Mesenchymal stem cell (in vitro differentiated cells and primary cell): ENCODE results near the gene SPATA13.

Experiments used
- DNase-seq: peaks from one replicate; pipeline ENCODE4 v3.0.0-alpha.2; 2013
- H2AFZ ChIP-seq: one replicate; pipeline ENCODE4 v1.6.1; 2013; ENCODE audit warnings: low read depth, mild to moderate bottlenecking, control low read depth, inconsistent platforms, low read length, moderate library complexity
- H2AK5ac ChIP-seq: 2 replicates; pipeline ENCODE4 v1.6.1; 2013; ENCODE audit warnings: low read length, moderate library complexity, mild to moderate bottlenecking, inconsistent platforms; ENCODE audit not compliant: severe bottlenecking
- H2BK120ac ChIP-seq: one replicate; pipeline ENCODE4 v1.6.1; 2013; ENCODE audit warnings: low read depth, mild to moderate bottlenecking, inconsistent platforms, low read length, moderate library complexity
- H2BK12ac ChIP-seq, 2 experiments: one replicate each; pipeline ENCODE4 v1.6.1; 2013; ENCODE audit warnings: inconsistent platforms in 2 of 2, low read length in 2 of 2, mild to moderate bottlenecking in 2 of 2, moderate library complexity in 2 of 2, control low read depth in 1 of 2
- H2BK15ac ChIP-seq: one replicate; pipeline ENCODE4 v1.6.1; 2013; ENCODE audit warnings: mild to moderate bottlenecking, low read depth, inconsistent platforms; ENCODE audit not compliant: poor library complexity, severe bottlenecking
- H2BK5ac ChIP-seq: 2 replicates; pipeline ENCODE4 v1.6.1; 2013; ENCODE audit warnings: low read depth, mild to moderate bottlenecking, low read length, control low read depth, inconsistent platforms; ENCODE audit not compliant: poor library complexity, severe bottlenecking
- H3K14ac ChIP-seq, 2 experiments: one replicate each; pipeline ENCODE4 v1.6.1; 2013; ENCODE audit warnings: inconsistent platforms in 2 of 2, low read length in 2 of 2, control low read depth in 1 of 2, mild to moderate bottlenecking in 1 of 2, moderate library complexity in 1 of 2
- H3K18ac ChIP-seq, 2 experiments: one replicate each; pipeline ENCODE4 v1.6.1; 2013; ENCODE audit warnings: inconsistent platforms in 2 of 2, low read length in 2 of 2, control low read depth in 1 of 2, low read depth in 1 of 2, mild to moderate bottlenecking in 1 of 2
- H3K23ac ChIP-seq, 2 experiments: one replicate each; pipeline ENCODE4 v1.6.1; 2013; ENCODE audit warnings: inconsistent platforms in 2 of 2, low read length in 2 of 2, mild to moderate bottlenecking in 2 of 2, moderate library complexity in 2 of 2, control low read depth in 1 of 2
- H3K27ac ChIP-seq: 2 replicates; pipeline ENCODE4 v1.5.1; 2013; ENCODE audit warnings: mild to moderate bottlenecking, moderate library complexity, low read length, control low read depth, inconsistent platforms; ENCODE audit not compliant: poor library complexity, severe bottlenecking
- H3K27me3 ChIP-seq, 2 experiments: 2 replicates each; pipeline versions ENCODE4 v1.6.1 to v1.7.0; 2013; ENCODE audit warnings: low read length in 2 of 2, mild to moderate bottlenecking in 2 of 2, moderate library complexity in 2 of 2, control low read depth in 1 of 2, inconsistent platforms in 1 of 2; ENCODE audit not compliant: control insufficient read depth in 1 of 2, insufficient read depth in 1 of 2
- H3K36me3 ChIP-seq, 2 experiments: 2 replicates each; pipeline versions ENCODE4 v1.6.1 to v1.7.0; 2013; ENCODE audit warnings: low read length in 2 of 2, control low read depth in 1 of 2, inconsistent platforms in 1 of 2, low read depth in 1 of 2, mild to moderate bottlenecking in 1 of 2; ENCODE audit not compliant: insufficient read depth in 2 of 2, control insufficient read depth in 1 of 2
- H3K4ac ChIP-seq, 2 experiments: one replicate each; pipeline ENCODE4 v1.6.1; 2013; ENCODE audit warnings: inconsistent platforms in 2 of 2, low read length in 2 of 2, mild to moderate bottlenecking in 2 of 2, moderate library complexity in 2 of 2, control low read depth in 1 of 2, low read depth in 1 of 2
- H3K4me1 ChIP-seq: 2 replicates; pipeline ENCODE4 v1.6.1; 2013; ENCODE audit warnings: low read depth, low read length, control low read depth; ENCODE audit not compliant: control insufficient read depth, insufficient read depth
- H3K4me2 ChIP-seq: 2 replicates; pipeline ENCODE4 v1.6.1; 2013; ENCODE audit warnings: low read length, mild to moderate bottlenecking, inconsistent platforms; ENCODE audit not compliant: poor library complexity, severe bottlenecking
- H3K4me3 ChIP-seq, 2 experiments: 2 replicates each; pipeline versions ENCODE4 v1.5.1 to v1.7.0; 2013; ENCODE audit warnings: low read length in 2 of 2, mild to moderate bottlenecking in 2 of 2, control low read depth in 1 of 2, low read depth in 1 of 2; ENCODE audit not compliant: insufficient read depth in 1 of 2
- H3K79me1 ChIP-seq: replicated peaks from 2 replicates; pipeline ENCODE4 v1.6.1; 2013; ENCODE audit warnings: mild to moderate bottlenecking, control low read depth, low read length, inconsistent platforms; ENCODE audit not compliant: poor library complexity, severe bottlenecking
- H3K9ac ChIP-seq: 2 replicates; pipeline ENCODE4 v1.7.0; 2013; ENCODE audit warnings: mild to moderate bottlenecking, low read length, moderate library complexity
- H3K9me3 ChIP-seq: 2 replicates; pipeline ENCODE4 v1.7.0; 2013; ENCODE audit warnings: mild to moderate bottlenecking, low read length; ENCODE audit not compliant: control insufficient read depth
- H4K8ac ChIP-seq: one replicate; pipeline ENCODE4 v1.6.1; 2013; ENCODE audit warnings: inconsistent platforms, mild to moderate bottlenecking, low read length, moderate library complexity
- H4K91ac ChIP-seq: one replicate; pipeline ENCODE4 v1.6.1; 2013; ENCODE audit warnings: mild to moderate bottlenecking, low read length, inconsistent platforms
- WGBS: methylation state at CpG from one replicate; pipeline ENCODE4 v1.1.7; 2013; ENCODE audit warnings: mixed read lengths; 5-methylcytosine and 5-hydroxymethylcytosine counted together

The SPATA13 gene

GRCh38 chr13:24161980-24162525, 1.5 kb downstream of the SPATA13 start:
- H3K4me1 ChIP-seq = peaks cover 21% of the 10 kb centered on the region
- peak overlapping the region; percentile 16 for H2AK5ac ChIP-seq
- H3K9ac ChIP-seq = no peak overlapping the region
- H2BK12ac ChIP-seq = peak overlapping the region in 1 of 2 experiments; percentile 33
- peak overlapping the region; percentile 21 to 92 for H3K4me3 ChIP-seq
- no peak overlapping the region for H4K91ac ChIP-seq
- no peaks in the 10 kb centered on the region for H3K27me3 ChIP-seq
- H2BK120ac ChIP-seq = no peak overlapping the region
- no peak overlapping the region for H3K27ac ChIP-seq
- H3K23ac ChIP-seq = peak overlapping the region in 1 of 2 experiments; percentile 94
- H3K79me1 ChIP-seq = peaks cover 19% of the 10 kb centered on the region
- H3K4me2 ChIP-seq = peak overlapping the region; percentile 99
- H2BK15ac ChIP-seq = no peak overlapping the region
- no peak overlapping the region for H4K8ac ChIP-seq
- peak overlapping the region; percentile 11 to 30 for H3K4ac ChIP-seq
- peaks cover 1 to 4% of the 10 kb centered on the region in 2 experiments for H3K36me3 ChIP-seq
- H2AFZ ChIP-seq = no peak overlapping the region
- no peak overlapping the region for H3K14ac ChIP-seq
- H3K18ac ChIP-seq = peak overlapping the region in 1 of 2 experiments; percentile 9
- 75% methylated on average over 12 of the region's 12 CpGs for WGBS
- no peak for DNase-seq
- no peaks in the 10 kb centered on the region for H3K9me3 ChIP-seq
- no peak overlapping the region for H2BK5ac ChIP-seq

GRCh38 chr13:24162604-24163003, 2.1 kb downstream of the SPATA13 start:
- H3K14ac ChIP-seq = no peak overlapping the region
- H3K4me3 ChIP-seq = no peak overlapping the region
- no peaks in the 10 kb centered on the region for H3K27me3 ChIP-seq
- 91% methylated on average over 3 of the region's 3 CpGs for WGBS
- H3K4ac ChIP-seq = no peak overlapping the region
- H2BK5ac ChIP-seq = no peak overlapping the region
- H2AK5ac ChIP-seq = no peak overlapping the region
- H3K4me2 ChIP-seq = no peak overlapping the region
- no peak overlapping the region for H3K18ac ChIP-seq
- peaks cover 21% of the 10 kb centered on the region for H3K4me1 ChIP-seq
- H2BK120ac ChIP-seq = no peak overlapping the region
- no peak overlapping the region for H3K9ac ChIP-seq
- no peak overlapping the region for H2BK12ac ChIP-seq
- no peaks in the 10 kb centered on the region for H3K9me3 ChIP-seq
- H3K36me3 ChIP-seq = peaks cover 4% of the 10 kb centered on the region in 2 experiments
- H2AFZ ChIP-seq = no peak overlapping the region
- H3K79me1 ChIP-seq = peaks cover 20% of the 10 kb centered on the region
- no peak overlapping the region for H4K8ac ChIP-seq
- H2BK15ac ChIP-seq = no peak overlapping the region
- no peak overlapping the region for H4K91ac ChIP-seq
- H3K27ac ChIP-seq = no peak overlapping the region
- no peak for DNase-seq
- H3K23ac ChIP-seq = no peak overlapping the region

GRCh38 chr13:24165746-24166145, 5.2 kb downstream of the SPATA13 start:
- WGBS = 50% methylated on average over 4 of the region's 4 CpGs
- H3K4me2 ChIP-seq = no peak overlapping the region
- no peaks in the 10 kb centered on the region for H3K9me3 ChIP-seq
- H3K27me3 ChIP-seq = no peaks in the 10 kb centered on the region
- peak; percentile 69 for DNase-seq
- H2BK5ac ChIP-seq = no peak overlapping the region
- H3K36me3 ChIP-seq = peaks cover 4% of the 10 kb centered on the region in 2 experiments
- no peak overlapping the region for H3K18ac ChIP-seq
- H2BK120ac ChIP-seq = no peak overlapping the region
- peaks cover 24% of the 10 kb centered on the region for H3K79me1 ChIP-seq
- H2AK5ac ChIP-seq = no peak overlapping the region
- no peak overlapping the region for H2AFZ ChIP-seq
- peaks cover 17% of the 10 kb centered on the region for H3K4me1 ChIP-seq
- H3K23ac ChIP-seq = no peak overlapping the region
- no peak overlapping the region for H4K91ac ChIP-seq
- H2BK15ac ChIP-seq = no peak overlapping the region
- peak overlapping the region in 1 of 2 experiments; percentile 25 for H2BK12ac ChIP-seq
- no peak overlapping the region for H3K4me3 ChIP-seq
- no peak overlapping the region for H3K27ac ChIP-seq
- no peak overlapping the region for H4K8ac ChIP-seq
- H3K4ac ChIP-seq = no peak overlapping the region
- H3K14ac ChIP-seq = no peak overlapping the region
- H3K9ac ChIP-seq = no peak overlapping the region

GRCh38 chr13:24166561-24166960, 6.0 kb downstream of the SPATA13 start:
- Histone ChIP-seq H3K4me1 (peaks cover 10% of the 10 kb centered on the region), H3K23ac (no peak overlapping the region), H2BK5ac (no peak overlapping the region), H3K4me3 (no peak overlapping the region), H3K14ac (no peak overlapping the region), H3K18ac (no peak overlapping the region), H3K4me2 (no peak overlapping the region), H3K79me1 (peaks cover 18% of the 10 kb centered on the region), H2AK5ac (no peak overlapping the region), H3K36me3 (peaks cover 4% of the 10 kb centered on the region in 2 experiments), H3K9ac (no peak overlapping the region), H4K8ac (no peak overlapping the region), H2AFZ (no peak overlapping the region), H3K4ac (no peak overlapping the region), H4K91ac (no peak overlapping the region), H3K27ac (no peak overlapping the region), H2BK15ac (no peak overlapping the region), H3K9me3 (no peaks in the 10 kb centered on the region), H2BK12ac (no peak overlapping the region), H2BK120ac (no peak overlapping the region), H3K27me3 (no peaks in the 10 kb centered on the region)
- no peak for DNase-seq
- WGBS = 93% methylated on average over 2 of the region's 2 CpGs
